HCT116 (cell line): ENCODE measurements around the gene TFF3. TPM values are rescaled to one million over a fixed set of nuclear protein-coding genes. Genes with fewer than 3 reads are reported as not detected.

Source experiments
- ATAC-seq: fragments of 200-7000 bp; cut with Tn5 transposase; 2 replicates; pipeline ENCODE4 v1.9.1; 2020; ENCODE audit warnings: mild to moderate bottlenecking, moderate library complexity
- BruUV-seq: library from RNA; stranded (reverse); fragments of 400-500 nt; replicated peaks from 2 replicates; lab custom pipeline; 2021; lab: Mats Ljungman, UMichigan
- CTCF ChIA-PET: fragments of 300-600 bp; sonication (Branson Sonifier 250); formaldehyde crosslinking; loops from one replicate; lab custom pipeline; 2021; ENCODE audit warnings: antibody characterized with exemption; lab: Charles Lee
- POLR2A ChIA-PET: fragments of 300-600, 350-600 bp; sonication (Branson Sonifier 250); formaldehyde crosslinking; loops from one replicate; lab custom pipeline; 2021; ENCODE audit warnings: antibody characterized with exemption; lab: Charles Lee
- RAD21 ChIA-PET, 2 experiments: fragments of 300-600 bp; sonication (Branson Sonifier 250); formaldehyde crosslinking; loops; one replicate each; lab custom pipeline; 2023; ENCODE audit warnings: low total read pairs in 2 of 2; ENCODE audit not compliant: uncharacterized antibody in 2 of 2, unreplicated experiment in 2 of 2, low non-redundant PET in 1 of 2; lab: Charles Lee
- DNase-seq: peaks from one replicate; pipeline ENCODE4 v3.0.0-alpha.2; 2010; ENCODE audit warnings: low read depth, low spot score
- H2AFZ ChIP-seq: fragments of 200-600 bp; shearing (Covaris generic), sonication (generic); 2 replicates; pipeline ENCODE4 v1.6.1; 2017; ENCODE audit warnings: low read depth, mixed run types, mixed read lengths, antibody characterized with exemption, low read length; ENCODE audit not compliant: poor library complexity, severe bottlenecking
- H3K27ac ChIP-seq: 2 replicates; pipeline ENCODE4 v1.5.1; 2012; ENCODE audit warnings: low read depth, low read length
- H3K27me3 ChIP-seq: fragments of 200-600 bp; sonication (generic); 2 replicates; pipeline ENCODE4 v1.6.1; 2016; ENCODE audit warnings: mixed run types, low read length, mixed read lengths; ENCODE audit not compliant: insufficient read depth
- H3K36me3 ChIP-seq, 2 experiments: fragments of 200-500 bp in 1 of 2; fragments of 200-600 bp in 1 of 2; sonication (Bioruptor generic) in 1 of 2; sonication (generic) in 1 of 2; 2 replicates each; pipeline versions ENCODE4 v1.5.1 to v1.6.1; 2014 to 2016; ENCODE audit warnings: low read length in 2 of 2, inconsistent platforms in 1 of 2, mixed read lengths in 1 of 2, mixed run types in 1 of 2; ENCODE audit not compliant: insufficient read depth in 2 of 2, control insufficient read depth in 1 of 2
- H3K4me1 ChIP-seq, 2 experiments: fragments of 200-600 bp in 1 of 2; sonication (generic) in 1 of 2; 2 replicates each; pipeline versions ENCODE4 v1.5.1 to v1.6.1; 2012 to 2017; ENCODE audit warnings: low read length in 2 of 2, inconsistent platforms in 1 of 2, mild to moderate bottlenecking in 1 of 2, mixed read lengths in 1 of 2, mixed run types in 1 of 2, moderate library complexity in 1 of 2; ENCODE audit not compliant: insufficient read depth in 2 of 2, control insufficient read depth in 1 of 2
- H3K4me2 ChIP-seq: fragments of 200-600 bp; sonication (generic); 2 replicates; pipeline ENCODE4 v1.6.1; 2017; ENCODE audit warnings: mixed run types, low read length, mixed read lengths
- H3K4me3 ChIP-seq, 2 experiments: fragments of 200-600 bp in 1 of 2; sonication (generic) in 1 of 2; replicated peaks in 1 of 2; 2 replicates each; pipeline ENCODE4 v1.5.1; 2011 to 2016; ENCODE audit warnings: low read length in 2 of 2, control low read depth in 1 of 2, low read depth in 1 of 2, mild to moderate bottlenecking in 1 of 2, mixed read lengths in 1 of 2, mixed run types in 1 of 2
- H3K79me2 ChIP-seq: fragments of 200-600 bp; sonication (generic); 2 replicates; pipeline ENCODE4 v1.6.1; 2017; ENCODE audit warnings: mild to moderate bottlenecking, mixed run types, low read length, moderate library complexity, mixed read lengths; ENCODE audit not compliant: insufficient read depth
- H3K9ac ChIP-seq: fragments of 200-600 bp; sonication (generic); 2 replicates; pipeline ENCODE4 v1.6.1; 2016; ENCODE audit warnings: low read length, mixed read lengths
- H3K9me2 ChIP-seq: fragments of 200-600 bp; sonication (generic), shearing (Covaris generic); 2 replicates; pipeline ENCODE4 v1.6.1; 2017; ENCODE audit warnings: mixed run types, mild to moderate bottlenecking, moderate library complexity; ENCODE audit not compliant: insufficient read depth
- H3K9me3 ChIP-seq, 2 experiments: fragments of 200-500 bp in 1 of 2; fragments of 200-600 bp in 1 of 2; sonication (Bioruptor generic) in 1 of 2; sonication (generic) in 1 of 2; 2 replicates each; pipeline ENCODE4 v1.6.1; 2014 to 2017; ENCODE audit warnings: low read length in 2 of 2, mixed read lengths in 2 of 2, inconsistent platforms in 1 of 2, low read depth in 1 of 2, mild to moderate bottlenecking in 1 of 2, mixed run types in 1 of 2, moderate library complexity in 1 of 2; ENCODE audit not compliant: control insufficient read depth in 1 of 2, insufficient read depth in 1 of 2
- H4K20me1 ChIP-seq: fragments of 200-600 bp; sonication (generic), shearing (Covaris generic); 2 replicates; pipeline ENCODE4 v1.6.1; 2017; ENCODE audit warnings: mixed run types, mild to moderate bottlenecking, moderate library complexity; ENCODE audit not compliant: insufficient read depth
- CEBPB ChIP-seq: IDR thresholded peaks from 2 replicates; pipeline ENCODE4 v1.6.1; 2012; ENCODE audit warnings: low read depth
- ELF1 ChIP-seq: IDR thresholded peaks from 2 replicates; pipeline ENCODE4 v1.6.1; 2012; ENCODE audit warnings: low read depth, borderline replicate concordance
- EZH2phosphoT487 ChIP-seq: fragments of 200-600 bp; IDR thresholded peaks from 2 replicates; pipeline ENCODE4 v1.6.1; 2018; ENCODE audit warnings: antibody characterized with exemption, borderline replicate concordance
- POLR2AphosphoS5 ChIP-seq: IDR thresholded peaks from 2 replicates; pipeline ENCODE4 v1.6.1; 2011; ENCODE audit warnings: mild to moderate bottlenecking, low read depth, low read length, moderate library complexity
- RAD21 ChIP-seq: IDR thresholded peaks from 2 replicates; pipeline ENCODE4 v1.6.1; 2012; ENCODE audit warnings: low read depth, mild to moderate bottlenecking
- SP1 ChIP-seq: IDR thresholded peaks from 2 replicates; pipeline ENCODE4 v1.6.1; 2012; ENCODE audit warnings: low read depth
- SRF ChIP-seq: IDR thresholded peaks from 2 replicates; pipeline ENCODE4 v1.6.1; 2012; ENCODE audit warnings: low read depth
- TCF7L2 ChIP-seq: IDR thresholded peaks from 2 replicates; pipeline ENCODE4 v1.7.0; 2011; ENCODE audit warnings: borderline replicate concordance, inconsistent platforms; ENCODE audit not compliant: insufficient read depth, insufficient read length; ENCODE audit errors: extremely low read depth
- ZFX ChIP-seq: fragments of 450-650 bp; IDR thresholded peaks from 2 replicates; pipeline ENCODE4 v1.6.1; 2017
- ZNF274 ChIP-seq: fragments of 200-500 bp; sonication (Bioruptor generic); IDR thresholded peaks from 2 replicates; pipeline ENCODE4 v1.6.1; 2014; ENCODE audit warnings: mild to moderate bottlenecking, low read depth, low read length, inconsistent platforms
- intact Hi-C: fragments of 100-400 bp; cut with micrococcal nuclease; formaldehyde crosslinking; loops from 2 replicates; pipeline ENCODE4 v1.10.0; 2022
- total RNA-seq: library from RNA; stranded (reverse); gene quantifications from one replicate; pipeline ENCODE4 v1.2.1, GENCODE V29; 2021; ENCODE audit not compliant: unreplicated experiment
- TF ChIP-seq, protein P1 (sequence below): IDR thresholded peaks from 2 replicates; pipeline ENCODE4 v1.6.1; 2012
- TF ChIP-seq, protein P2 (sequence below): IDR thresholded peaks from 2 replicates; pipeline ENCODE4 v1.6.1; 2011; ENCODE audit warnings: mild to moderate bottlenecking, low read length, moderate library complexity; ENCODE audit not compliant: insufficient replicate concordance; ENCODE audit errors: extremely low read depth
- TF ChIP-seq, protein P3 (sequence below), 3 experiments: fragments of 200-600 bp in 1 of 3; sonication (generic) in 1 of 3; IDR thresholded peaks in 2 of 3; conservative IDR thresholded peaks in 1 of 3; 2 replicates each; pipeline ENCODE4 v1.5.1; 2012 to 2017; ENCODE audit warnings: low read depth in 2 of 3, low read length in 2 of 3, antibody characterized with exemption in 1 of 3, borderline replicate concordance in 1 of 3, control low read depth in 1 of 3, mild to moderate bottlenecking in 1 of 3, mixed read lengths in 1 of 3, mixed run types in 1 of 3, moderate library complexity in 1 of 3; ENCODE audit not compliant: insufficient read depth in 1 of 3
- TF ChIP-seq, protein P4 (sequence below): IDR thresholded peaks from 2 replicates; pipeline ENCODE4 v1.6.1; 2012

TFF3 gene
- total RNA-seq, 1 experiment from 2014 or later, result 0.22 TPM

DNA sequence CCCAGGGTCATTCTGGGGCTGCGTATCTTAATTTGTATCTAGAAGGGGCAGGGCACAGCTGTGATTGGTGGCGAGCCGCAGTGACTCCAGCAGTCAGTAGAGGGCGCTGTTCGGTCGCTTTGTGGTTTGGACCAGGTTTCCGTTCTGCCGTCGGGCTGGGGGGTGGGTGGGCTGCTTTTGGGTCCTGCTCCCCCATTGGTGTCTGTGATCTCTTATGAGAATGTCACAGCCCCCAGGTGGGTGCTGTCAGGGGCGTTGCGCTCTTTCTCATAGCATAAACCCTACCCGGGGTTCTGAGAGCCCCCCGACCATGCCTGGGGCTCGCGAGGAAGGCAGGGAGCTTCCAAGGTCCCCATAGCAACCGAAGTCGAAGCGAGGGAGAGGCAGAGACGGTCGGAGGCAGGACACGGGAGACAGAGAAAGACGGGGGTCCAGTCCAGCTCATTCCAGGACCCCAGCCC lies 5.4 kb downstream of the TFF3 start:
- H3K27me3 ChIP-seq, result no peaks in the 10 kb centered on the region
- no peaks in the 10 kb centered on the region for H3K79me2 ChIP-seq
- H3K4me3 ChIP-seq, result no peak overlapping the region
- H3K4me2 ChIP-seq, result peak overlapping the region; percentile 25
- H3K9me3 ChIP-seq, result no peaks in the 10 kb centered on the region
- TF ChIP-seq, protein P1, sequence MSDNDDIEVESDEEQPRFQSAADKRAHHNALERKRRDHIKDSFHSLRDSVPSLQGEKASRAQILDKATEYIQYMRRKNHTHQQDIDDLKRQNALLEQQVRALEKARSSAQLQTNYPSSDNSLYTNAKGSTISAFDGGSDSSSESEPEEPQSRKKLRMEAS, result no peak
- TF ChIP-seq ZNF274 (no peak), ZFX (no peak), EZH2phosphoT487 (no peak), RAD21 (peak; percentile 75), SRF (no peak), ELF1 (no peak), SP1 (no peak), TCF7L2 (no peak), POLR2AphosphoS5 (no peak), CEBPB (no peak)
- TF ChIP-seq, protein P2, sequence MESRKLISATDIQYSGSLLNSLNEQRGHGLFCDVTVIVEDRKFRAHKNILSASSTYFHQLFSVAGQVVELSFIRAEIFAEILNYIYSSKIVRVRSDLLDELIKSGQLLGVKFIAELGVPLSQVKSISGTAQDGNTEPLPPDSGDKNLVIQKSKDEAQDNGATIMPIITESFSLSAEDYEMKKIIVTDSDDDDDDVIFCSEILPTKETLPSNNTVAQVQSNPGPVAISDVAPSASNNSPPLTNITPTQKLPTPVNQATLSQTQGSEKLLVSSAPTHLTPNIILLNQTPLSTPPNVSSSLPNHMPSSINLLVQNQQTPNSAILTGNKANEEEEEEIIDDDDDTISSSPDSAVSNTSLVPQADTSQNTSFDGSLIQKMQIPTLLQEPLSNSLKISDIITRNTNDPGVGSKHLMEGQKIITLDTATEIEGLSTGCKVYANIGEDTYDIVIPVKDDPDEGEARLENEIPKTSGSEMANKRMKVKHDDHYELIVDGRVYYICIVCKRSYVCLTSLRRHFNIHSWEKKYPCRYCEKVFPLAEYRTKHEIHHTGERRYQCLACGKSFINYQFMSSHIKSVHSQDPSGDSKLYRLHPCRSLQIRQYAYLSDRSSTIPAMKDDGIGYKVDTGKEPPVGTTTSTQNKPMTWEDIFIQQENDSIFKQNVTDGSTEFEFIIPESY, result no peak
- TF ChIP-seq, protein P3, sequence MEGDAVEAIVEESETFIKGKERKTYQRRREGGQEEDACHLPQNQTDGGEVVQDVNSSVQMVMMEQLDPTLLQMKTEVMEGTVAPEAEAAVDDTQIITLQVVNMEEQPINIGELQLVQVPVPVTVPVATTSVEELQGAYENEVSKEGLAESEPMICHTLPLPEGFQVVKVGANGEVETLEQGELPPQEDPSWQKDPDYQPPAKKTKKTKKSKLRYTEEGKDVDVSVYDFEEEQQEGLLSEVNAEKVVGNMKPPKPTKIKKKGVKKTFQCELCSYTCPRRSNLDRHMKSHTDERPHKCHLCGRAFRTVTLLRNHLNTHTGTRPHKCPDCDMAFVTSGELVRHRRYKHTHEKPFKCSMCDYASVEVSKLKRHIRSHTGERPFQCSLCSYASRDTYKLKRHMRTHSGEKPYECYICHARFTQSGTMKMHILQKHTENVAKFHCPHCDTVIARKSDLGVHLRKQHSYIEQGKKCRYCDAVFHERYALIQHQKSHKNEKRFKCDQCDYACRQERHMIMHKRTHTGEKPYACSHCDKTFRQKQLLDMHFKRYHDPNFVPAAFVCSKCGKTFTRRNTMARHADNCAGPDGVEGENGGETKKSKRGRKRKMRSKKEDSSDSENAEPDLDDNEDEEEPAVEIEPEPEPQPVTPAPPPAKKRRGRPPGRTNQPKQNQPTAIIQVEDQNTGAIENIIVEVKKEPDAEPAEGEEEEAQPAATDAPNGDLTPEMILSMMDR (IDR thresholded peaks at IDR 0.05 in 2 of 3, conservative IDR thresholded peaks at IDR 0.05 in 1 of 3; ENCODE audit: borderline replicate concordance in 1 of 3, insufficient read depth in 1 of 3, low read depth in 2 of 3, low read length in 2 of 3), result peak; percentile 61 to 90 (median 87); a peak in 5 of 6 replicates
- TF ChIP-seq, protein P4, sequence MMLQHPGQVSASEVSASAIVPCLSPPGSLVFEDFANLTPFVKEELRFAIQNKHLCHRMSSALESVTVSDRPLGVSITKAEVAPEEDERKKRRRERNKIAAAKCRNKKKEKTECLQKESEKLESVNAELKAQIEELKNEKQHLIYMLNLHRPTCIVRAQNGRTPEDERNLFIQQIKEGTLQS, result no peak
- DNase-seq (peak; percentile 6), ATAC-seq (peak; percentile 91)
- H3K9me2 ChIP-seq, result no peaks in the 10 kb centered on the region
- peak overlapping the region; percentile 34 for H2AFZ ChIP-seq
- H3K4me1 ChIP-seq, result peaks cover 0 to 5% of the 10 kb centered on the region in 2 experiments; a peak in 1 of 4 replicates
- no peaks in the 10 kb centered on the region for H3K36me3 ChIP-seq
- no peaks in the 10 kb centered on the region for H4K20me1 ChIP-seq
- no TSS peak for BruUV-seq
- ChIA-PET POLR2A (interaction anchor here (0.8 kb wide), 1 partner anchor 12 kb away, joined by 3 read pairs; no protein-coding TSS in a partner anchor), CTCF (interaction anchor here (0.6 to 2.1 kb wide), 24 partner anchors 9 to 472 kb away, joined by 3 to 11 read pairs (median 4); no protein-coding TSS in a partner anchor), RAD21 (interaction anchor here (0.6 to 0.7 kb wide), 3 partner anchors 72 to 177 kb away, joined by 3 to 6 read pairs (median 3); no protein-coding TSS in a partner anchor)
- H3K27ac ChIP-seq, result no peak overlapping the region
- intact Hi-C loops, result loop anchor here (1.0 kb wide), 1 partner anchor 141 kb away; no protein-coding TSS in a partner anchor
- no peak overlapping the region for H3K9ac ChIP-seq
